ENCODE data around the gene MS4A2. TPM values are rescaled to one million over a fixed set of nuclear protein-coding genes. Genes with fewer than 3 reads are reported as not detected.
"Not testable (repeated sequence)": the region's sequence is repeated elsewhere in the genome, so short reads cannot be mapped to it uniquely, and the experiment has no call there.

MS4A2 gene
- 3.1 TPM for total RNA-seq

- intact Hi-C loops (cut with DNase I): no loop called here
- DNase-seq (ENCODE audit: low spot score) (no peak), ATAC-seq (no peak)
Measured at GRCh38 chr11:60088364-60088763, at the start of gene MS4A2. Gene MS4A2, plus strand, starts transcription at chr11:60088664. Its CDS starts 102 bp downstream, at chr11:60088766.

DNA sequence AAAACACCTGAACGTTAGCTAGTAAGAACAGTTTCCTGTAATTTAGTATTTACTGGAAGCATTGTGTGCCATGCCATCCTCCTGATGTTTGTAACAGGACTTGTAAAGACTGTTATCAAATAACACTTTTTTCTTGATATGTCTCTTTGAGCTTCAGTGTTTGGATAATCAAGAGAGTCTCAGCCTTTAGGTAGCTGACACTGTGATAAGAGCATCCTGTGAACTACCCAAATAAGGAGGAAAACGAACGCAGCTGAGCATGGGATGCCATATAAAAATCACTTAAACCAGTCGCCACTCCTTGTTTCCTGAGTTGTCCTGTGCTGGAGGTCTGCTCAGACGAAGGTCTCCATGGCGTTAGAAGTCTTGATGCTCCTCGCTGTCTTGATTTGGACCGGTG is 48.4 kb upstream of the MS4A2 start, which contains the start of gene OOSP2:
Gene OOSP2, plus strand, starts transcription at position 301 of the 400 bp plus-strand sequence. Its CDS starts 51 bp downstream, at position 352.
- intact Hi-C loops (cut with DNase I): no loop called here
- no peak for ATAC-seq
- DNase-seq (ENCODE audit: low spot score): no peak

DNA sequence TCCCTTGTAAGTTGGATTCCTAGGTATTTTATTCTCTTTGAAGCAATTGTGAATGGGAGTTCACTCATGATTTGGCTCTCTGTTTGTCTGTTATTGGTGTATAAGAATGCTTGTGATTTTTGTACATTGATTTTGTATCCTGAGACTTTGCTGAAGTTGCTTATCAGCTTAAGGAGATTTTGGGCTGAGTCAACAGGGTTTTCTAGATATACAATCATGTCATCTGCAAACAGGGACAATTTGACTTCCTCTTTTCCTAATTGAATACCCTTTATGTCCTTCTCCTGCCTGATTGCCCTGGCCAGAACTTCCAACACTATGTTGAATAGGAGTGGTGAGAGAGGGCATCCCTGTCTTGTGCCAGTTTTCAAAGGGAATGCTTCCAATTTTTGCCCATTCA is 38.0 kb upstream of the MS4A2 start:
- ATAC-seq; DNase-seq (ENCODE audit: low spot score); intact Hi-C loops (cut with DNase I): not testable (repeated sequence)

- intact Hi-C loops (cut with DNase I); ATAC-seq; DNase-seq (ENCODE audit: low spot score): not testable (repeated sequence)
Measured at GRCh38 chr11:60050839-60051238, 37.6 kb upstream of the MS4A2 start.

DNA sequence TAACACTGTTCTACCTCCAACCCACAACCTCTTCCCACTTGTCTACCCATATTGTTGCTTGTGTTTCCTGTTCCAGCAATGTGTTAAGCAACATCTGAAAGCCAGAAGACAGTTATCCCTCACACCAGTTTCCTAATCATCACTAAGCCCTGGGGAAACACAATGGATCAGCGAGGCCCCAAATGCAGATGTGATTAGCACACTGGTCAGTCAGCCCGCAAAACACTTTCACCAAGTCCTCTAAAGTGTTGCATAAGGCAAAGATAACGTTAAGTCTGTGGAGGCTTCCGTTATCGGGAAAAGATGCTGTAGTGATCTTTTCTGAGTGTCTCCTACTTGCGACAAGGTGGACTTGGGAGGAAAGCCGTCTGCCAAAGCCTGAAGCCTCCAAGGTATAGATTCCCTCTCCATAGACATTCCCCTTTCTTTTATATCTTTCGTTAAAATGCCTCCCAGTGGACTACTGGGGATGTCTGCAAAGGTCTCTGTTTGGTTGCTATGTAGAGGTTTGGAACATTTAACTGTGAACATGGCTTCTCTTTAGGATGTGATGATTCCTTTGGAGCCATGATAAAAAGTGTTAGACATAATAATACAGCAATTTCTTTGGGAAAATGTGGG is 32.0 kb upstream of the MS4A2 start, which contains the start of gene MS4A3:
Gene MS4A3, plus strand, starts transcription at position 317 of the 621 bp plus-strand sequence. CDS start 4,496 bp downstream, outside the sequence.
- intact Hi-C loops (cut with DNase I): no loop called here
- DNase-seq (ENCODE audit: low spot score) (no peak), ATAC-seq (no peak)

GRCh38 chr11:60059052-60059451 is 29.4 kb upstream of the MS4A2 start:
- intact Hi-C loops (cut with DNase I): no loop called here
- no peak for ATAC-seq
- no peak for DNase-seq (ENCODE audit: low spot score)

DNA sequence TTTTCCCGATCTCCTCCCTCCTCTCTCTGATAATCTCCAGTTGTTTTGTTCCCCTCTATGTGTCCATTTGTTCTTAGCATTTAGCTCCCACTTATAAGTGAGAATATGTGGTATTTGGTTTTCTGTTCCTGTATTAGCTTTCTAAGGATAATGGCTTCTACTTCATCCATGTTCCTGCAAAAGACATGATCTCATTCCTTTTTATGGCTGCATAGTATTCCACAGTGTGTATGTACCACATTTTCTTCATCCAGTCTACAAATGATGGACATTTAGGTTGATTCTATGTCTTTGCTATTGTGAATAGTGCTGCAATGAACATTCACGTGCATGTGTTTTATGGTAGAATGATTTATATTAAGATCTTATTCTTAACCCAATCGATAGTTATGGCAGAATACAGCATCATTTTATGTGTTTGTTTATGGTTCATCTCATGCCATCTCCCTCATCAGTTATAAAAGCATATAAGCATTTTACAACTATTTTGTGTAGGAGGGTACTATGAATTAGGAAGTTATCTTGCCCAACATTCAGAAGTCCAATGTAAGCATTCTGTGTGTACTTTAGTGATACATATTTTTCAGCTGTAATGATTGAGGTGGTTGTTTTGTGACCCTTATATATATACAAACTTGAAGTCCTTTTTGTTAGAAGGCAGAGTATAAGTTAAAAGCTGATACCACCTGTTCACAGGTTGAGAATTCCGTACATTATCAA is 28.8 kb upstream of the MS4A2 start:
- no peak for DNase-seq (ENCODE audit: low spot score)
- no peak for ATAC-seq
- intact Hi-C loops (cut with DNase I): no loop called here

GRCh38 chr11:60064111-60064510 is 24.4 kb upstream of the MS4A2 start:
- no peak for ATAC-seq
- intact Hi-C loops (cut with DNase I): no loop called here
- no peak for DNase-seq (ENCODE audit: low spot score)

GRCh38 chr11:60065801-60066200 is 22.7 kb upstream of the MS4A2 start:
- intact Hi-C loops (cut with DNase I): no loop called here
- no peak for DNase-seq (ENCODE audit: low spot score)
- no peak for ATAC-seq

GRCh38 chr11:60069450-60069849 is 19.0 kb upstream of the MS4A2 start:
- DNase-seq (ENCODE audit: low spot score) (no peak), ATAC-seq (no peak)
- intact Hi-C loops (cut with DNase I): no loop called here

GRCh38 chr11:60071644-60072043 is 16.8 kb upstream of the MS4A2 start:
- DNase-seq (ENCODE audit: low spot score); intact Hi-C loops (cut with DNase I); ATAC-seq: not testable (repeated sequence)

DNA sequence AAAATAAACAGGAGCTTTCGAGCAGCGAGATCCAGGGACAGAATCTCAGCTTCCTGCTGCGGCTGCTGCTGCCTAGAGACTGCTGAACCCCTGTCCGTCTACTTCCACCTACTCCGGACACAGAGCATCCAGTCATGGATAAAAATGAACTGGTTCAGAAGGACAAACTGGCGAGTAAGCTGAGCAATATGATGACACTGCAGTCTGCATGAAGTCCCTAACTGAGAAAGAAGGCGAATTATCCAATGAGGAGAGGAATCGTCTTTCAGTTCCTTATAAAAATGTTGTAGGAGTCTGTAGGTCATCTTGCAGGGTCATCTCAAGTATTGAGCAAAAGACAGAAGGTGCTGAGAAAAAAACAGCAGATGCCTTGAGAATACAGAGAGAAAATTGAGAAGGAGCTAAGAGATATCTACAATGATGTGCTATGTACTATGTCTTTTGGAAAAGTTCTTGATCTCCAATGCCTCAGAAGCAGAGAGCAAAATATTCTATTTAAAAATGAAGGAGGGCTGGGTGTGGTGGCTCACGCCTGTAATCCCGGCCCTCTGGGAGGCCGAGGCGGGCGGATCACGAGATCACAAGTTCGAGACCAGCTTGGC is 11.1 kb upstream of the MS4A2 start:
- intact Hi-C loops (cut with DNase I): no loop called here
- no peak for DNase-seq (ENCODE audit: low spot score)
- ATAC-seq: no peak

- DNase-seq (ENCODE audit: low spot score) (no peak), ATAC-seq (no peak)
- intact Hi-C loops (cut with DNase I): no loop called here
Measured at GRCh38 chr11:60077981-60078380, 10.5 kb upstream of the MS4A2 start.

DNA sequence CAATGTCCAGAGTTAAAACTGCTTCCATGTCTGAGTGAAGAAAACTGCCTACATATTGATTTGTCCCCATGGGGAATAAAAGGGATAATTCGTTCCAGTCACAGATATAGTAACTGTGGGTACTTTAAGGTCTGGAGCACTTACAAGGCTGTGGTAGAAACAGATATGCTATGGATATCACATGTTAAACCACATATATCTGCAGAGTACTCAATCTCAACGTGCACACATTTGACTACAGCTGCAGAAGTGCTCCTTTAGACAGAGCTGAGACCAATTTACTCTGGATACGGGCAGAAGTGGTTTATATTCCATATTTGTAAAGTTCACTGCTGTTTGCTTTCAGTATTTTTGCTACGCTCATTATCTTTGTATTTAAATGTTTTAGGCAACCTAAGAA is 9.7 kb upstream of the MS4A2 start:
- DNase-seq (ENCODE audit: low spot score) (no peak), ATAC-seq (no peak)
- intact Hi-C loops (cut with DNase I): no loop called here

GRCh38 chr11:60080535-60080934 is 7.9 kb upstream of the MS4A2 start:
- DNase-seq (ENCODE audit: low spot score): no peak
- intact Hi-C loops (cut with DNase I): no loop called here
- no peak for ATAC-seq

DNA sequence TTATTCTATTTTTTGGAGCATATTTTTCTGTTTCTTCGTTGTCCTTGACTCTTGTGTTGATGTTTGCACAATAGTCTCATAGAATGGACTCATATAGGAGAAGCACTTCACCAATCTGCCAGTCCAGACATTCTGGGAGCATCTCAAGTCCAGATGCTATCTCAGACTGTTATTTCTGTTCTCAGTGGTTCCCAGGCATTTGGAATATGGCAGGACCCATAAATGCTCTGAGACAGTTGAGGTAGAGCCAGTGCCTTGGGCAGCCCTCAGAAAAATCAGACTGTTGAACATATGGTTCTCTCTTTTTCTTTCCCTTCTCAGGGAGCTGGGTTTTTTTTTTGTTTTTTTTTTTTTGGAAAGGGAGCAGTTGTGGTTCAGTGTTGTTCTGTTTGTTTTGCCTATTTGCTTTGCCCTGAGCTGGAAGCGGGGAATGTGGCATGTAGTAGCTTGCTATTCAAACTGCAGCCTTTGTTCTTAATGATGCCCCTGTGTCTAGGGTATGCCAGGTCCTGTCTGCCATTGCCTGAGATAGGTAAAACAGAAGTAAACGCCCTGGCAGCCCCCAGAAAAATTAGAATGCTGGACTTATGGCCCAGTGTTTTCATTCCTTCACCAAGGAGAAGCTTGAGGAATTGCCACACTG is 3.7 kb upstream of the MS4A2 start:
- no peak for DNase-seq (ENCODE audit: low spot score)
- no peak for ATAC-seq
- intact Hi-C loops (cut with DNase I): no loop called here

- ATAC-seq (no peak), DNase-seq (ENCODE audit: low spot score) (no peak)
- intact Hi-C loops (cut with DNase I): no loop called here
Measured at GRCh38 chr11:60085909-60086308, 2.6 kb upstream of the MS4A2 start.

DNA sequence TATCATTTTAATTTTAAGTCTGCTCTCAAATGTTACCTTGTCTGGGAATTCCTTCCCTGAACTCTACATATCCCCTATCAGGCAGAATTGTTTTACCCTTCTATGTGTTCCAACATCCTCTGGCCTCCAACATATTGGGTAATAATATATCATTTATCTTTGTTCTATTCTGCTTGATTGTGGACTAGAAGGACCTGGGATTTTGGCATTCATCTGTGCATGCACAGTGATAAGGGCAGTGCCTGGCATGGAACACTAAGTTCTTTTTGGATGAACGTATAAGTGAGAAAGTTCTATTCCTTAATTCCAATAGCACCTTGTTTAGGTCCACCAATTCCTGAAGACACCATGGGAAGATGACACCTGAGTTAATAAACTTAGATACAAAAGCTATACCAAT is 1.2 kb upstream of the MS4A2 start:
- DNase-seq (ENCODE audit: low spot score): no peak
- intact Hi-C loops (cut with DNase I): no loop called here
- ATAC-seq: no peak

GRCh38 chr11:60095477-60096120 is 7.1 kb downstream of the MS4A2 start:
- intact Hi-C loops (cut with DNase I): no loop called here
- ATAC-seq (no peak), DNase-seq (ENCODE audit: low spot score) (no peak)
